Hematopoietic multipotent progenitor cell treated with erythropoietin and hydrocortisone succinate and interleukin-3 and kit ligand, for 17 days (in vitro differentiated cells): ENCODE measurements around the gene TNS3.
A peak's percentile ranks its signal among the peaks of the same experiment; 100 is the strongest.

ENCODE experiments used
- DNase-seq: peaks from one replicate; pipeline ENCODE4 v3.0.0-alpha.2; 2015; ENCODE audit warnings: low spot score

Gene TNS3

DNA sequence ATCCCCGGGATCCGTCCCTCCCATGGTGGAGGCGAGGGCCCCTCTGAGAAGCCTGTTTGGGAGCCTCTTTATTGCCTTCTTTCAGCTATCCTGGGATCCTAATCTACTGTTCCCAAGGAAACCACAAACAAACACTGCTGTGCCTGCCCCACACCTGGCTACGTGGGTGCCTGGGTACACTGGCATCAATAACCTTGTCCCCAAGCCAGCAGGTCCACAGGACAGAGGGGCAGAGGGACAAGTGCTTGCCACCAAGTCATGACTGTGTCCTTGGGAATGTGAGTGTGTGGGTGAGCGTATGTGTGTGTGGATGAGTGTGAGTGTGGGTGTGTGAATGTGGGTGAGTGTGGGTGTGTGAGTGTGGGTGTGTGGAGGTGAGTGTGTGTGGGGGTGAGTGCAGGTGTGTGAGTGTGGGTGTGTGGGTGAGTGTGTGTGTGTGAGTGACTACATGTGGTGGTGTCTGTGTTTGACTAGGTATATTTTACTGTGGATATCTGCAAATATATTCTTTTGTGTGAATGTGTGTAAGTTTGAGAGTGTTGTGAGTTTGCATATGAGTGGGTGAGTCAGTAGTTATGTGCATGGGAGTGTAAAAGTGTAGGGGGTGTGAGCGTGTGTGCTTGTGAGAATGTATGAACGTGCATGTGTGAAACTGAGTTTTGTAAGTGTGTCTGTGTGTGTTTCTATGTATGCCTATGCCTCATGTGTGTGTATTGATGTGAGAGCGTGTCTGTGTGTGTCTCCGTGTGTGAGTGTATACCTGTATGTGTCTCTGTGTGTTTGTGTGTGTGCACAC is 96.1 kb downstream of the TNS3 start:
- no peak for DNase-seq

DNA sequence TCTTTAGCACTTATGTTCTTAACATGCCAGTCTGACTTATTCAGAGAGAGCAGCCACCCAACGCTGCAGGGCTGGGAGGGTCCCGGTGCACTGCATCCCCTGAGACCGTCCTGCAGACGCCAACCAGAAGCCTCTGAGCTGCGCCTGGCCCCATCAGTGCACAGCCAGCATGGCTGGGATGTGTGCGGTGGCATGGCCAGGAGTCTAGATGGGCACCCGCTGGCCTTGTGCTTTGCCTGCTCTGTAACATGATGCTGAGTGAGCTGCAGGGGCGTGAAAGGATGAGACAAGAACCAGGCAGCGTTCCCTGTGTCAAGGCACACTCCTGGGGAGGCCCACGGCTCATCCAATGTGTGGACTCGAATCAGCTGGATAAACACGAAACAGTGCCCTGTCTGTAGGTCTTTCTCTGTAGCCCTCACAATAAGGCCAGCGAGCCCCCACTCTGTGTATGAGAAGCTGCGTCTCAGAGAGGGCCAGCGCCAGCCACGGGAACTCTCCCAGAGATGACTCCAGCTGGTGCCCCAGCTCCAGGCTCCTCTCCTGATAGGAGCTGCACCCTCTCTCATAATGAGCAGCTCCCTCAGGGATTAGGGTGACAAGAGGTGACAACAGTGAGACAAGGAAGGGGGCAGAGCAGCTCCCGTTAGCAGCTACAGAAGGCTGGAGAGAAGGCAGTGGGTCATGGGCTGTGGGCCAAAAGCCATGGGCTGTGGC is 96.8 kb downstream of the TNS3 start:
- DNase-seq: no peak

- DNase-seq: no peak
These were observed 97.5 kb downstream of the TNS3 start for GRCh38 chr7:47484457-47484856.

DNA sequence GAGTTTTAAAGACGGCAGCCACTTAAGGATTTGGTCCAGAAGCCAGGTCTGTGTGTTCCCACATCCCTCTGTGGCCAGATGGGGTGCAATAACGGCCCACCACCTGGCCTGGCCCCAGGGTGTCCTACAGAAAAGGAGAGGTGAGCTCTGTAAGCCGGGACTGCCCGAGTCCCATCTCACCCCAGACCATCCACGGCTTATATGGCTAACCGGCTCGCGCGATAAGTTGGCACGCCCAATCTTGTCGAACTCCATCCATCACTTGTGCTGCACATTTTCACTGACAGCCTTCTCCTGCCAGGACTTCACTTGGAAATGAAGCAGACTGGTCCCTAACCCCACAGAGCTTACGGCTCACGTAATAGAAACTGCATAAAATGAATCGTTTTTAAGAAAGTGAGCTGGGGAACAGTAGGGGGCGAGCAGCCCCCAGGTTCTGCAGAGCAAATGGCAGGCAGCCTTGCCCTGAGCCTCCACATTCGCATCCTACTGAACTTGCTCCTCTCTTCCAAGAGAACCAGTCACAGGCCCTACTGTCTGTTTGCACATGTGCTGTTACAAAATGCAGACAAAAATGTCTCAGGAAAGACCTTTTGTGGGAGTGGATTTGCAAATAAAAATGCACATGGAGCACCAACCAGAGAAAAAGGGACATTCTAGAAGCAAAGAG is 98.2 kb downstream of the TNS3 start:
- no peak for DNase-seq

DNA sequence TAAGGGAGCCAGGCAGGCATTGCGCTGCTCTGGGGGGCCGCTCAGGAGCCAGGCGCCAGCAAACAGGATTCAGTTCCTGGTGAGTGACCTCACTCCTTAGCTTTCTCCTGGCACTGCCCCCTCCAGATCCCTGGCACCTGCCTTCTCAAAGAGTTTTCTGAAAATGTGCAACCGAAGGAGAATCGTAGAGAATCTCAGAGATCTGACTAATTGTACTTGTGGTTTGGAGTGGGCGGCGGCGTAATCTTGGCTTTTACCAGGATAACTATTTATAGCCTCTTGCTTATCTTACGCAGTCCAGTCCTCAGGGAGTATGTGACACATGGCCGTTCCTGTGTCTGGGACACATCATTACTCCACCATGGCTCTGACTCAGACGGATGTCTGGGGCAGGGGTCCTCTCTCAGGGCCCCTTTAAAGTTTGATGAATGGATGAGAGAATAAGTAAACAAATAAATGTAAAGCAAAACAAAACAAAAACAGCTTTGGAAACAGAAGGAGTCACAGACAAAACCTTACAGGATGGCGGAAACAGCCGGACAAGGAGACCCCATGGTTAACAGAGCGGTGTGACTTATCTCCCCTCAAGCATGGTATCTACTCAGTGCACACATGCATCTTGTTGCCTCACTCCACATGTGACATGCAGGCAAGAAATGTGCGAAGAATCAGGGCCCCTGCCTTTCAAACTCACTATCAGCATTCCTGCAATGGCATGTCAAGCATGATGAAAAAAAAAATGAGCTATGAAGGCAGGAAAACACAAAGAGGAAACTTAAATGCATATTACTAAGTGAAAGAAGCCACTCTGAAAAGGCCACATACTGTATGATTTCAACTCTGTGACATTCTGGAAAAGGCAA is 99.7 kb downstream of the TNS3 start:
- DNase-seq: peak; percentile 10

DNA sequence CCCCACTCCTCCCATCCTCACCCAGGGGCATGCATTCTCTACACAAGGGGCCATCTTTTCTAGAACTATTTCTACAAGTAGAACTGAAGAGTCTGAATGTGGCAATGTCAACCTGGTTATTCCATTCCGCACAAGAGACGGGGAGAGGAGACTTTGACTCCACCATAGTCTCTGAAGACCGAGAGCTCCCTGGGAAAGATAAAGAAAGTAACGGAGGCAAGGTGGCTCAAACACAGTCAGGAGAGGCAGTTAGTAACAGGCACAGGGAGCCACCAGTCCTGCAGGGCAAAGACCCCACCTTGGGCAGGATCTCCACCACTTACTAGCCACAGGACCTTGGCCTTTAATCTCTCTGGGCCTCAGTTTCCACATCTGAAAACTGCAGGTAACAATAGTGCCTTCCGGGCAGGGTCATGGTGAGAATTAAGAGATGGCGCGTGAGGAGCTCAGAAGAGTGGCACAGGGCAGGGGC is 100.3 kb downstream of the TNS3 start:
- no peak for DNase-seq

DNA sequence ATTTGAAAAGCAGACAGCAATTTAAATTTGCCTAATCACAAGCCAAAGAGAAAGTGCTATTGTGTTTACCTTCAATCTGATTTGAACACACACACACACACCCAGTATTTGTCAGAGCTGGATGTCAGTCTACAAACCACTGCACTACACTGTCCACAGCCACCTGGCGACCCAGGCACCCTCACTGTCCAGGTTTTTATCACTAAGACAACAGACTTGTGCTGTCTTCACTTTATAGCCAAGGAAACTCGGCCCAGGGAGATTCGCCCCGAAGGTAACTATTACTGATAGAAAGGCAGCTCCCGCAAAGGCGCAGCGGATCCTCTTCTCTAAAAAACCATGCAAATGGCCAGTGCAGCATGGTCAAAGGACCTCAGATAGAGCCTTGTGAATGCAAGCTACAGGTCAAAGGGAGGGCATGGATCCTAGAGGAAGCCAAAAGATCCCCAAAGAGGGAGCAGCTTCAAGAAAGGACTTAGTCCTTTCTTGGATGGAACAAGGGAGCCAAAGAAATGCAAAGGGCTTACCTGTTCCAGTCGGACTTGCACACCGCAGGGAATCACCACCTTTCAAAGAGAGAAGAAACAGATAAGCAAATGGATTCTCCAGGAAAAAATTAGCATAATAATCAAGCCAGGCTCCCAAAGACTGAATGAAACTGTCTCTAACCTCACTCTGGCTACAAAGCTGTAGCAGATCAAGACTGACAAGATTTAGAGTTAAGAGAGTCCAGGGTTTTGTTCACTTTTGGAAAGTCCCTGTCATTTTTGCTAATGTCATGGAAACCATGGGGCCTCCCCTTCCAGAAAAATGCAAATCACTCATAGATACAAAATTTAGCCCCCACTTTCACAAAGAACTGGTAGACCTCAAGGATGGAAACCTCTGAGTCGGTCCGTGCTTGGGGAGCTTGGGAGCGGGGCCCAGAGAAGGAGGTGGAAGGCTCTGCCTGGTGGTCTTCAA is 101.1 kb downstream of the TNS3 start:
- DNase-seq: no peak

GRCh38 chr7:47479821-47480575 is 101.9 kb downstream of the TNS3 start:
- no peak for DNase-seq

- DNase-seq: no peak
These were observed 102.8 kb downstream of the TNS3 start for GRCh38 chr7:47478926-47479711.

- no peak for DNase-seq
These were observed 103.9 kb downstream of the TNS3 start for GRCh38 chr7:47478017-47478344.

DNA sequence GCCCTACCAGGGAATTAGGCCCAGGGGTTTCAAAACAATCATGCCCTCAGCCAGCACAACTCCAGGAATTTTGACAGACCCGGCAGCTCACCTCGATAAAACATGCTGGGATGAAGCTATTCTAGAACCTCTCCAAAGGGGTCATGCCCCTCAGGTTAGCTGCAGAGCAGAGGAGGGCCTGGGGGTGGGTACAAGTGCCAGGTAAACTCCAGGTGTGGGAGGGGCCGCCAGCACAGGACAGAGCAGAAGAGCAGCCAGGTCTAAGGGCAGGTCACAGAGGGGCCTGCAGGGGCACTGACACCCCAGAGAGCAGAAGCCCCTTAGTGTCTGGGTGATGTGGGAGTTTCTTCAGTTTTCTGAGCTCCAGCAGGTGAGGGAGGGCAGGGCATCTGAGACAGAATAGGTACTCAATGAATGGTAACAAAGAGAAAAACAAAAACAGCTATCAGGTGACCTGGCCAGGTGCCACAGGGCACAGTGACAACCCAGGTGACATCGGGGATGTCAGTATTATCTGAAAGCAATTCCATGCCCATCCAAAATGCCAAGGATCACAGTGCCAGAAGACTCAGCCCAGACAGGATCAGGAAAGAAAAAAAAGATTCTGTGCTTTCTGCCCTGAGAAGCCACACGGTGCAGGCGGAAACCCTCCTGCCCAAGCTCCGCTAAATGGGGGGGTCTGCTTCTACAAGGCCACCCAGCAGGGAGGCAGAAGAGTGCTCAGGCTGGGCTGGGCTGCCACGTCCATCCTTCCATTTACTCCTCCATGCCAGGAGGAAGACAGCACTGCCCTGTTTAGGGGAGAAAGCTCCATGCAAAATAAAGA is 104.5 kb downstream of the TNS3 start:
- no peak for DNase-seq

- DNase-seq: no peak
These were observed 106.1 kb downstream of the TNS3 start for GRCh38 chr7:47475880-47476227.

GRCh38 chr7:47474937-47475879 is 106.7 kb downstream of the TNS3 start:
- peak; percentile 31 for DNase-seq

DNA sequence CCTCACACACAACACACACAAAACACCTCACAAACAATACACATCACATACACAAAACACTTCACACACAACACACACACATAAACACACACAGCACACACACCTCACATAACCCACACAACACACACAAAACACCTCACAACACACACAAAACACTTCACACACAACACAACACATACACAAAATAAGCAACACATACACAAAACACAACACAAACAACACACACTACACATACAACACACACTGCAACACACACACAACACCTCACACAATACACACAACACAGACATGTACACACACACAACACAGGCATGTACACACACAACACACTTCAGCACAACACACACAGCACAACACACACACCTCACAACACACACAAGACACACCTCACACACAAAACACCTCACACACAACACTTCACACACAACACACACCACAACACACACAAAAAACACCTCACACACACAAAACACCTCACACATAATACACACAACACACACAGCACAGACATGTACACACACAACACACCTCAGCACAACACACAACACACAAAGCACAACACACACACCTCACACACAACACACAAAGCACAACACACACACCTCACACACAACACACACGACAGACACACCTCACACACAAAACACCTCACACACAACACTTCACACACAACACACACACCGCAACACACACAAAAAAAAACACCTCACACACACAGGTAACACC is 107.5 kb downstream of the TNS3 start:
- DNase-seq: no peak

GRCh38 chr7:47473499-47474210 is 108.3 kb downstream of the TNS3 start:
- DNase-seq: no peak
